Adrenal gland (tissue), 5 donors: ENCODE results near the gene USP11.

Experiments used
- CTCF ChIP-seq, 6 experiments: fragments of 450-650 bp in 4 of 6; fragments of 200-600 bp in 2 of 6; sonication (generic) in 1 of 6; IDR thresholded peaks; 1 replicate in 5 of 6; 2 replicates in 1 of 6; pipeline versions ENCODE4 v1.5.1 to v1.8.0; 2016 to 2021; ENCODE audit warnings: antibody characterized with exemption in 6 of 6, mild to moderate bottlenecking in 2 of 6, moderate library complexity in 1 of 6
- POLR2A ChIP-seq, 2 donors: fragments of 450-650 bp; IDR thresholded peaks; one replicate each; pipeline ENCODE4 v1.6.1; 2017; ENCODE audit warnings: antibody characterized with exemption in 2 of 2, mild to moderate bottlenecking in 2 of 2, moderate library complexity in 1 of 2
- donor health status: DM: no; HTN: no; CAD: no.

- TF ChIP-seq CTCF (IDR thresholded peaks at IDR 0.05) (no peak), POLR2A (IDR thresholded peaks at IDR 0.05) (no peak)
Observed at GRCh38 chrX:47206316-47206715, 26.5 kb upstream of the USP11 start.
